K562 (cell line): ENCODE measurements around the gene ELK1. TPM values are rescaled to one million over a fixed set of nuclear protein-coding genes. Genes with fewer than 3 reads are reported as not detected.

Source experiments
- ARID1B ChIP-seq: fragments of 450-650 bp; IDR thresholded peaks from 2 replicates; pipeline ENCODE4 v1.6.1; 2016; ENCODE audit warnings: antibody characterized with exemption, mild to moderate bottlenecking, inconsistent platforms
- ATF7 ChIP-seq: fragments of 450-650 bp; IDR thresholded peaks from 2 replicates; pipeline ENCODE4 v1.7.1; 2014; ENCODE audit warnings: mild to moderate bottlenecking, moderate library complexity
- CHAMP1 ChIP-seq: fragments of 450-650 bp; IDR thresholded peaks from 2 replicates; pipeline ENCODE4 v1.6.1; 2016; ENCODE audit warnings: mild to moderate bottlenecking
- L3MBTL2 ChIP-seq: fragments of 450-650 bp; IDR thresholded peaks from 2 replicates; pipeline ENCODE4 v1.6.1; 2016; ENCODE audit warnings: mild to moderate bottlenecking, moderate library complexity
- MEIS2 ChIP-seq: fragments of 450-650 bp; IDR thresholded peaks from 2 replicates; pipeline ENCODE4 v1.6.1; 2014; ENCODE audit warnings: mild to moderate bottlenecking; ENCODE audit not compliant: partially characterized antibody
- NKRF ChIP-seq: fragments of 450-650 bp; IDR thresholded peaks from 2 replicates; pipeline ENCODE4 v1.6.1; 2016; ENCODE audit warnings: borderline replicate concordance
- NONO ChIP-seq, 2 experiments: fragments of 200-400 bp in 1 of 2; fragments of 450-650 bp in 1 of 2; formaldehyde crosslinking in 1 of 2; IDR thresholded peaks; 2 replicates each; pipeline ENCODE4 v1.6.1; 2017; ENCODE audit warnings: low read depth in 2 of 2, mild to moderate bottlenecking in 2 of 2, moderate library complexity in 2 of 2, low read length in 1 of 2
- PBX2 ChIP-seq, 2 experiments: IDR thresholded peaks in 1 of 2; conservative IDR thresholded peaks in 1 of 2; 2 replicates each; pipeline ENCODE4 v1.6.1; 2016; ENCODE audit warnings: low read depth in 2 of 2, mild to moderate bottlenecking in 1 of 2, missing compliant biosample characterization in 1 of 2, missing genetic modification characterization in 1 of 2, moderate library complexity in 1 of 2
- PKNOX1 ChIP-seq: fragments of 450-650 bp; IDR thresholded peaks from 2 replicates; pipeline ENCODE4 v1.6.1; 2016
- POLR2A ChIP-seq: fragments of 450-650 bp; conservative IDR thresholded peaks from 2 replicates; pipeline ENCODE4 v1.6.1; 2016
- TFE3 ChIP-seq: fragments of 450-650 bp; formaldehyde crosslinking; IDR thresholded peaks from 2 replicates; pipeline ENCODE4 v1.4.0; 2020; ENCODE audit warnings: mild to moderate bottlenecking, mixed read lengths
- ZBTB5 ChIP-seq: fragments of 450-650 bp; IDR thresholded peaks from 2 replicates; pipeline ENCODE4 v1.6.1; 2017; ENCODE audit warnings: antibody characterized with exemption
- ZKSCAN8 ChIP-seq: fragments of 200-800 bp; sonication (Bioruptor generic); IDR thresholded peaks from 2 replicates; pipeline ENCODE4 v1.6.1; 2016; ENCODE audit warnings: missing genetic modification characterization, missing compliant biosample characterization
- polyA plus RNA-seq, 8 experiments: library from polyadenylated mRNA; depleted of rRNA in 4 of 8; stranded (reverse) in 5 of 8; unstranded in 3 of 8; fragments of >200 nt; fragmentation: Nextera tagmentation in 2 of 8; fragmentation: Illumina TruSeq in 1 of 8; extraction: Ambion mirVana in 2 of 8; extraction: Trizol in 1 of 8; gene quantifications; 2 replicates each; pipeline versions ENCODE4 v1.2.1 to v1.2.3, GENCODE V29; 2011 to 2014; ENCODE audit warnings: inconsistent platforms in 1 of 8, missing spikeins in 1 of 8
- total RNA-seq, 7 experiments: library from RNA; depleted of rRNA in 6 of 7; stranded (reverse); fragments of >200 nt in 6 of 7; fragmentation: Illumina TruSeq in 2 of 7; extraction: Trizol in 2 of 7; gene quantifications; 2 replicates each; pipeline versions ENCODE4 v1.2.1 to v1.2.3, GENCODE V29; 2011 to 2021; ENCODE audit warnings: low replicate concordance in 1 of 7

The ELK1 gene
- total and polyA plus RNA-seq, 9 of the 15 experiments (the other 6 are each of a cell fraction or from before 2014, with no cell fraction given): 4.4 to 74.9 (median 26.5) TPM

- TF ChIP-seq PBX2 (CRISPR knock-in tag; IDR thresholded peaks at IDR 0.05; ENCODE audit: low read depth): 0 out of 2 replicates have a peak, but pooled peaks have one; percentile 3
- TF ChIP-seq PBX2 (tag; conservative IDR thresholded peaks at IDR 0.05; ENCODE audit: low read depth): peak; percentile 74
- TF ChIP-seq TFE3 (CRISPR knock-in tag): no peak
- TF ChIP-seq ARID1B: 0 out of 2 replicates have a peak, but pooled peaks have one; percentile 8
- TF ChIP-seq ZBTB5: no peak
- TF ChIP-seq CHAMP1: no peak
- peak; percentile 66 for TF ChIP-seq L3MBTL2
- TF ChIP-seq PKNOX1: peak; percentile 96
- TF ChIP-seq POLR2A: peak; percentile 67
- TF ChIP-seq MEIS2: peak; percentile 48
- TF ChIP-seq NKRF: peak; percentile 75
- TF ChIP-seq NONO (IDR thresholded peaks at IDR 0.05; ENCODE audit: low read depth in 2 of 2, low read length in 1 of 2): peak in 1 of 2 experiments; percentile 68; a peak in 1 of 4 replicates
- no peak for TF ChIP-seq ZKSCAN8 (CRISPR knock-in tag)
- TF ChIP-seq ATF7: peak; percentile 76
Observed at GRCh38 chrX:47650164-47651042, at the start of gene ELK1 (continued).
